GM23338 (cell line): ENCODE data around the gene STARD8. TPM values are rescaled to one million over a fixed set of nuclear protein-coding genes. Genes with fewer than 3 reads are reported as not detected.

Experiments used
- ATAC-seq: fragments of 200-7000 bp; cut with Tn5 transposase; 3 replicates; pipeline ENCODE4 v1.9.1; 2020
- DNase-seq: peaks from one replicate; pipeline ENCODE4 v3.0.0-alpha.2; 2015; ENCODE audit warnings: low spot score
- H2AFZ ChIP-seq: fragments of 200-600 bp; sonication (generic); 2 replicates; pipeline ENCODE4 v1.8.0; 2016; ENCODE audit warnings: antibody characterized with exemption, mild to moderate bottlenecking, moderate library complexity
- H3F3A ChIP-seq: fragments of 200-600 bp; sonication (generic); replicated peaks from 2 replicates; pipeline ENCODE4 v1.8.0; 2017; ENCODE audit warnings: antibody characterized with exemption, mixed run types, low read depth
- H3K27ac ChIP-seq: fragments of 200-600 bp; sonication (generic); 2 replicates; pipeline ENCODE4 v1.6.1; 2016; ENCODE audit warnings: low read depth
- H3K27me3 ChIP-seq: fragments of 200-600 bp; sonication (generic); 2 replicates; pipeline ENCODE4 v1.8.0; 2016; ENCODE audit warnings: mild to moderate bottlenecking, mixed run types, moderate library complexity; ENCODE audit not compliant: insufficient read depth
- H3K36me3 ChIP-seq: fragments of 200-600 bp; sonication (generic); 2 replicates; pipeline ENCODE4 v1.8.0; 2016; ENCODE audit warnings: mild to moderate bottlenecking; ENCODE audit not compliant: insufficient read depth
- H3K4me1 ChIP-seq: fragments of 200-600 bp; sonication (generic); 2 replicates; pipeline ENCODE4 v1.8.0; 2016; ENCODE audit warnings: mild to moderate bottlenecking, moderate library complexity; ENCODE audit not compliant: insufficient read depth
- H3K4me2 ChIP-seq: fragments of 200-600 bp; sonication (generic); 2 replicates; pipeline ENCODE4 v1.7.1; 2017; ENCODE audit warnings: mixed run types
- H3K4me3 ChIP-seq: fragments of 200-600 bp; sonication (generic); 2 replicates; pipeline ENCODE4 v1.6.1; 2016; ENCODE audit warnings: mixed run types
- H3K79me2 ChIP-seq: fragments of 200-600 bp; sonication (generic); replicated peaks from 2 replicates; pipeline ENCODE4 v1.8.0; 2017; ENCODE audit warnings: mild to moderate bottlenecking; ENCODE audit not compliant: insufficient read depth
- H3K9me2 ChIP-seq: fragments of 200-600 bp; sonication (generic); 2 replicates; pipeline ENCODE4 v1.8.0; 2017; ENCODE audit not compliant: insufficient read depth
- H4K20me1 ChIP-seq: fragments of 200-600 bp; sonication (generic); replicated peaks from 2 replicates; pipeline ENCODE4 v1.8.0; 2017; ENCODE audit warnings: mild to moderate bottlenecking; ENCODE audit not compliant: insufficient read depth
- H3K27ac Mint-ChIP-seq: 2 replicates; pipeline ENCODE4 v1.8.0; 2020; ENCODE audit warnings: inconsistent platforms, mild to moderate bottlenecking, moderate library complexity, mixed read lengths
- H3K27me3 Mint-ChIP-seq: 3 replicates; pipeline ENCODE4 v1.8.0; 2022; ENCODE audit warnings: low read depth, mild to moderate bottlenecking, moderate library complexity, mixed read lengths, inconsistent platforms; ENCODE audit not compliant: insufficient read depth, poor library complexity
- H3K36me3 Mint-ChIP-seq: 3 replicates; pipeline ENCODE4 v1.8.0; 2021; ENCODE audit warnings: low read depth, mild to moderate bottlenecking, inconsistent platforms, moderate library complexity, mixed read lengths
- H3K4me1 Mint-ChIP-seq: 3 replicates; pipeline ENCODE4 v1.8.0; 2020; ENCODE audit warnings: mild to moderate bottlenecking, inconsistent platforms, mixed read lengths
- H3K4me3 Mint-ChIP-seq: 3 replicates; pipeline ENCODE4 v1.8.0; 2021; ENCODE audit warnings: moderate library complexity, mild to moderate bottlenecking, inconsistent platforms, mixed read lengths
- H3K9me3 Mint-ChIP-seq: 3 replicates; pipeline ENCODE4 v1.8.0; 2020; ENCODE audit warnings: moderate library complexity, mild to moderate bottlenecking, inconsistent platforms, mixed read lengths
- CREB1 ChIP-seq: fragments of 250-450 bp; sonication (Bioruptor Pico); IDR thresholded peaks from 2 replicates; pipeline ENCODE4 v1.5.0; 2020; ENCODE audit warnings: low read depth, mild to moderate bottlenecking, moderate library complexity
- EZH2 ChIP-seq: fragments of 200-600 bp; sonication (generic); IDR thresholded peaks from one replicate; pipeline ENCODE4 v1.8.0; 2017; ENCODE audit warnings: antibody characterized with exemption, mild to moderate bottlenecking, low read depth; ENCODE audit not compliant: unreplicated experiment
- EZH2phosphoT487 ChIP-seq: fragments of 200-600 bp; sonication (generic); IDR thresholded peaks from one replicate; pipeline ENCODE4 v1.8.1; 2018; ENCODE audit warnings: antibody characterized with exemption; ENCODE audit not compliant: unreplicated experiment
- JUNB ChIP-seq: IDR thresholded peaks from one replicate; pipeline ENCODE4 v1.6.1; 2016; ENCODE audit warnings: antibody characterized with exemption; ENCODE audit not compliant: unreplicated experiment
- NANOG ChIP-seq: IDR thresholded peaks from 2 replicates; pipeline ENCODE4 v1.6.1; 2016; ENCODE audit warnings: antibody characterized with exemption, borderline replicate concordance
- POLR2AphosphoS5 ChIP-seq: IDR thresholded peaks from 2 replicates; pipeline ENCODE4 v1.6.1; 2016; ENCODE audit warnings: antibody characterized with exemption, low read depth
- STAT1 ChIP-seq: IDR thresholded peaks from one replicate; pipeline ENCODE4 v1.6.1; 2016; ENCODE audit warnings: antibody characterized with exemption; ENCODE audit not compliant: unreplicated experiment
- ZNF114 ChIP-seq: fragments of 250-450 bp; sonication (Bioruptor Pico); IDR thresholded peaks from 2 replicates; pipeline ENCODE4 v1.5.0; 2020; ENCODE audit warnings: mild to moderate bottlenecking, moderate library complexity
- ZNF331 ChIP-seq: fragments of 250-450 bp; sonication (Bioruptor Pico); IDR thresholded peaks from 2 replicates; pipeline ENCODE4 v1.5.0; 2020; ENCODE audit warnings: low read depth, mild to moderate bottlenecking, moderate library complexity
- polyA plus RNA-seq: library from polyadenylated mRNA; unstranded; fragments of >200 nt; fragmentation: Nextera tagmentation; extraction: Ambion mirVana; gene quantifications from 2 replicates; pipeline ENCODE4 v1.2.1, GENCODE V29; 2016
- total RNA-seq: library from RNA; depleted of rRNA; stranded (reverse); fragments of >200 nt; shearing (Covaris generic); gene quantifications from 2 replicates; pipeline ENCODE4 v1.2.3, GENCODE V29; 2014
- TF ChIP-seq, protein P1 (sequence below): fragments of 250-450 bp; sonication (Bioruptor Pico); IDR thresholded peaks from 2 replicates; pipeline ENCODE4 v1.5.0; 2020; ENCODE audit warnings: mild to moderate bottlenecking, moderate library complexity
- TF ChIP-seq, protein P2 (sequence below), 2 experiments: fragments of 200-600 bp in 1 of 2; sonication (generic) in 1 of 2; conservative IDR thresholded peaks; 2 replicates each; pipeline versions ENCODE4 v1.5.1 to v1.6.1; 2016 to 2017; ENCODE audit warnings: antibody characterized with exemption in 2 of 2, low read depth in 2 of 2, mild to moderate bottlenecking in 2 of 2, moderate library complexity in 1 of 2
- TF ChIP-seq, protein P3 (sequence below): IDR thresholded peaks from 2 replicates; pipeline ENCODE4 v1.6.1; 2016; ENCODE audit warnings: antibody characterized with exemption
- TF ChIP-seq, protein P4 (sequence below): IDR thresholded peaks from one replicate; pipeline ENCODE4 v1.6.1; 2018; ENCODE audit warnings: antibody characterized with exemption; ENCODE audit not compliant: unreplicated experiment

The STARD8 gene
- total and polyA plus RNA-seq, 2 experiments from 2014 or later = 0.74 to 5.6 TPM

DNA sequence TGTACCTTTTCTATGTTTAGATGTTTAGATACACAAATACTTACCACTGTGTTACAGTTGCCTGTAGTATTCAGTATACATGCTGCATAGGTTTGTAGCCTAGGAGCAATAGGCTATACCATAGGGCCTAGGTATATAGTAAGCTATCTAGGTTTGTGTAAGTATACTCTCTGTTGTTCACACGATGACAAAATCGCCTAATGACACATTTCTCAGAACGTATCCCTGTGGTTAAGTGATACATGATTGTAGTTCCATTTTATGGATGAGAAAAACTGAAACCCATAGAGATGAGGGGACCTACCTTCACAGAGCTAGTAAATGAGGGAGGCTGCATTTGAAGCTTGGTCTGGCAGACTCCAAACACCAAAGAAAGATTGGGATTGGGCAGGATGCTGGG lies 102.0 kb downstream of the STARD8 start:
- TF ChIP-seq ZNF114 (CRISPR knock-in tag) (no peak), EZH2phosphoT487 (no peak), NANOG (no peak), JUNB (no peak), EZH2 (no peak), STAT1 (no peak), POLR2AphosphoS5 (no peak), CREB1 (CRISPR knock-in tag) (no peak), ZNF331 (CRISPR knock-in tag) (no peak)
- TF ChIP-seq, protein P1, sequence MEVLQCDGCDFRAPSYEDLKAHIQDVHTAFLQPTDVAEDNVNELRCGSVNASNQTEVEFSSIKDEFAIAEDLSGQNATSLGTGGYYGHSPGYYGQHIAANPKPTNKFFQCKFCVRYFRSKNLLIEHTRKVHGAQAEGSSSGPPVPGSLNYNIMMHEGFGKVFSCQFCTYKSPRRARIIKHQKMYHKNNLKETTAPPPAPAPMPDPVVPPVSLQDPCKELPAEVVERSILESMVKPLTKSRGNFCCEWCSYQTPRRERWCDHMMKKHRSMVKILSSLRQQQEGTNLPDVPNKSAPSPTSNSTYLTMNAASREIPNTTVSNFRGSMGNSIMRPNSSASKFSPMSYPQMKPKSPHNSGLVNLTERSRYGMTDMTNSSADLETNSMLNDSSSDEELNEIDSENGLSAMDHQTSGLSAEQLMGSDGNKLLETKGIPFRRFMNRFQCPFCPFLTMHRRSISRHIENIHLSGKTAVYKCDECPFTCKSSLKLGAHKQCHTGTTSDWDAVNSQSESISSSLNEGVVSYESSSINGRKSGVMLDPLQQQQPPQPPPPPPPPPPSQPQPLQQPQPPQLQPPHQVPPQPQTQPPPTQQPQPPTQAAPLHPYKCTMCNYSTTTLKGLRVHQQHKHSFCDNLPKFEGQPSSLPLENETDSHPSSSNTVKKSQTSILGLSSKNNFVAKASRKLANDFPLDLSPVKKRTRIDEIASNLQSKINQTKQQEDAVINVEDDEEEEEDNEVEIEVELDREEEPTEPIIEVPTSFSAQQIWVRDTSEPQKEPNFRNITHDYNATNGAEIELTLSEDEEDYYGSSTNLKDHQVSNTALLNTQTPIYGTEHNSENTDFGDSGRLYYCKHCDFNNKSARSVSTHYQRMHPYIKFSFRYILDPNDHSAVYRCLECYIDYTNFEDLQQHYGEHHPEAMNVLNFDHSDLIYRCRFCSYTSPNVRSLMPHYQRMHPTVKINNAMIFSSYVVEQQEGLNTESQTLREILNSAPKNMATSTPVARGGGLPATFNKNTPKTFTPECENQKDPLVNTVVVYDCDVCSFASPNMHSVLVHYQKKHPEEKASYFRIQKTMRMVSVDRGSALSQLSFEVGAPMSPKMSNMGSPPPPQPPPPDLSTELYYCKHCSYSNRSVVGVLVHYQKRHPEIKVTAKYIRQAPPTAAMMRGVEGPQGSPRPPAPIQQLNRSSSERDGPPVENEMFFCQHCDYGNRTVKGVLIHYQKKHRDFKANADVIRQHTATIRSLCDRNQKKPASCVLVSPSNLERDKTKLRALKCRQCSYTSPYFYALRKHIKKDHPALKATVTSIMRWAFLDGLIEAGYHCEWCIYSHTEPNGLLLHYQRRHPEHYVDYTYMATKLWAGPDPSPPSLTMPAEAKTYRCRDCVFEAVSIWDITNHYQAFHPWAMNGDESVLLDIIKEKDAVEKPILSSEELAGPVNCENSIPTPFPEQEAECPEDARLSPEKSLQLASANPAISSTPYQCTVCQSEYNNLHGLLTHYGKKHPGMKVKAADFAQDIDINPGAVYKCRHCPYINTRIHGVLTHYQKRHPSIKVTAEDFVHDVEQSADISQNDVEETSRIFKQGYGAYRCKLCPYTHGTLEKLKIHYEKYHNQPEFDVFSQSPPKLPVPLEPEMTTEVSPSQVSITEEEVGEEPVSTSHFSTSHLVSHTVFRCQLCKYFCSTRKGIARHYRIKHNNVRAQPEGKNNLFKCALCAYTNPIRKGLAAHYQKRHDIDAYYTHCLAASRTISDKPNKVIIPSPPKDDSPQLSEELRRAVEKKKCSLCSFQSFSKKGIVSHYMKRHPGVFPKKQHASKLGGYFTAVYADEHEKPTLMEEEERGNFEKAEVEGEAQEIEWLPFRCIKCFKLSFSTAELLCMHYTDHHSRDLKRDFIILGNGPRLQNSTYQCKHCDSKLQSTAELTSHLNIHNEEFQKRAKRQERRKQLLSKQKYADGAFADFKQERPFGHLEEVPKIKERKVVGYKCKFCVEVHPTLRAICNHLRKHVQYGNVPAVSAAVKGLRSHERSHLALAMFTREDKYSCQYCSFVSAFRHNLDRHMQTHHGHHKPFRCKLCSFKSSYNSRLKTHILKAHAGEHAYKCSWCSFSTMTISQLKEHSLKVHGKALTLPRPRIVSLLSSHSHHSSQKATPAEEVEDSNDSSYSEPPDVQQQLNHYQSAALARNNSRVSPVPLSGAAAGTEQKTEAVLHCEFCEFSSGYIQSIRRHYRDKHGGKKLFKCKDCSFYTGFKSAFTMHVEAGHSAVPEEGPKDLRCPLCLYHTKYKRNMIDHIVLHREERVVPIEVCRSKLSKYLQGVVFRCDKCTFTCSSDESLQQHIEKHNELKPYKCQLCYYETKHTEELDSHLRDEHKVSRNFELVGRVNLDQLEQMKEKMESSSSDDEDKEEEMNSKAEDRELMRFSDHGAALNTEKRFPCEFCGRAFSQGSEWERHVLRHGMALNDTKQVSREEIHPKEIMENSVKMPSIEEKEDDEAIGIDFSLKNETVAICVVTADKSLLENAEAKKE (CRISPR knock-in tag) = no peak
- TF ChIP-seq, protein P2, sequence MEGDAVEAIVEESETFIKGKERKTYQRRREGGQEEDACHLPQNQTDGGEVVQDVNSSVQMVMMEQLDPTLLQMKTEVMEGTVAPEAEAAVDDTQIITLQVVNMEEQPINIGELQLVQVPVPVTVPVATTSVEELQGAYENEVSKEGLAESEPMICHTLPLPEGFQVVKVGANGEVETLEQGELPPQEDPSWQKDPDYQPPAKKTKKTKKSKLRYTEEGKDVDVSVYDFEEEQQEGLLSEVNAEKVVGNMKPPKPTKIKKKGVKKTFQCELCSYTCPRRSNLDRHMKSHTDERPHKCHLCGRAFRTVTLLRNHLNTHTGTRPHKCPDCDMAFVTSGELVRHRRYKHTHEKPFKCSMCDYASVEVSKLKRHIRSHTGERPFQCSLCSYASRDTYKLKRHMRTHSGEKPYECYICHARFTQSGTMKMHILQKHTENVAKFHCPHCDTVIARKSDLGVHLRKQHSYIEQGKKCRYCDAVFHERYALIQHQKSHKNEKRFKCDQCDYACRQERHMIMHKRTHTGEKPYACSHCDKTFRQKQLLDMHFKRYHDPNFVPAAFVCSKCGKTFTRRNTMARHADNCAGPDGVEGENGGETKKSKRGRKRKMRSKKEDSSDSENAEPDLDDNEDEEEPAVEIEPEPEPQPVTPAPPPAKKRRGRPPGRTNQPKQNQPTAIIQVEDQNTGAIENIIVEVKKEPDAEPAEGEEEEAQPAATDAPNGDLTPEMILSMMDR (conservative IDR thresholded peaks at IDR 0.05; ENCODE audit: low read depth in 2 of 2) = no peak
- TF ChIP-seq, protein P3, sequence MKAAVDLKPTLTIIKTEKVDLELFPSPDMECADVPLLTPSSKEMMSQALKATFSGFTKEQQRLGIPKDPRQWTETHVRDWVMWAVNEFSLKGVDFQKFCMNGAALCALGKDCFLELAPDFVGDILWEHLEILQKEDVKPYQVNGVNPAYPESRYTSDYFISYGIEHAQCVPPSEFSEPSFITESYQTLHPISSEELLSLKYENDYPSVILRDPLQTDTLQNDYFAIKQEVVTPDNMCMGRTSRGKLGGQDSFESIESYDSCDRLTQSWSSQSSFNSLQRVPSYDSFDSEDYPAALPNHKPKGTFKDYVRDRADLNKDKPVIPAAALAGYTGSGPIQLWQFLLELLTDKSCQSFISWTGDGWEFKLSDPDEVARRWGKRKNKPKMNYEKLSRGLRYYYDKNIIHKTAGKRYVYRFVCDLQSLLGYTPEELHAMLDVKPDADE = no peak
- TF ChIP-seq, protein P4, sequence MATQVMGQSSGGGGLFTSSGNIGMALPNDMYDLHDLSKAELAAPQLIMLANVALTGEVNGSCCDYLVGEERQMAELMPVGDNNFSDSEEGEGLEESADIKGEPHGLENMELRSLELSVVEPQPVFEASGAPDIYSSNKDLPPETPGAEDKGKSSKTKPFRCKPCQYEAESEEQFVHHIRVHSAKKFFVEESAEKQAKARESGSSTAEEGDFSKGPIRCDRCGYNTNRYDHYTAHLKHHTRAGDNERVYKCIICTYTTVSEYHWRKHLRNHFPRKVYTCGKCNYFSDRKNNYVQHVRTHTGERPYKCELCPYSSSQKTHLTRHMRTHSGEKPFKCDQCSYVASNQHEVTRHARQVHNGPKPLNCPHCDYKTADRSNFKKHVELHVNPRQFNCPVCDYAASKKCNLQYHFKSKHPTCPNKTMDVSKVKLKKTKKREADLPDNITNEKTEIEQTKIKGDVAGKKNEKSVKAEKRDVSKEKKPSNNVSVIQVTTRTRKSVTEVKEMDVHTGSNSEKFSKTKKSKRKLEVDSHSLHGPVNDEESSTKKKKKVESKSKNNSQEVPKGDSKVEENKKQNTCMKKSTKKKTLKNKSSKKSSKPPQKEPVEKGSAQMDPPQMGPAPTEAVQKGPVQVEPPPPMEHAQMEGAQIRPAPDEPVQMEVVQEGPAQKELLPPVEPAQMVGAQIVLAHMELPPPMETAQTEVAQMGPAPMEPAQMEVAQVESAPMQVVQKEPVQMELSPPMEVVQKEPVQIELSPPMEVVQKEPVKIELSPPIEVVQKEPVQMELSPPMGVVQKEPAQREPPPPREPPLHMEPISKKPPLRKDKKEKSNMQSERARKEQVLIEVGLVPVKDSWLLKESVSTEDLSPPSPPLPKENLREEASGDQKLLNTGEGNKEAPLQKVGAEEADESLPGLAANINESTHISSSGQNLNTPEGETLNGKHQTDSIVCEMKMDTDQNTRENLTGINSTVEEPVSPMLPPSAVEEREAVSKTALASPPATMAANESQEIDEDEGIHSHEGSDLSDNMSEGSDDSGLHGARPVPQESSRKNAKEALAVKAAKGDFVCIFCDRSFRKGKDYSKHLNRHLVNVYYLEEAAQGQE = no peak
- Mint-ChIP-seq H3K4me1 (no peaks in the 10 kb centered on the region; the same call in 2 of the 3 replicates), H3K4me3 (no peak overlapping the region)

More for the DNA sequence above, 102.0 kb downstream of the STARD8 start:
- Histone ChIP-seq H3K4me3 (no peak overlapping the region), H3K4me1 (no peaks in the 10 kb centered on the region), H3K79me2 (no peaks in the 10 kb centered on the region), H2AFZ (no peak overlapping the region), H3K36me3 (no peaks in the 10 kb centered on the region), H4K20me1 (no peaks in the 10 kb centered on the region), H3K9me2 (no peaks in the 10 kb centered on the region), H3F3A (no peaks in the 10 kb centered on the region), H3K27me3 (no peaks in the 10 kb centered on the region), H3K4me2 (no peak overlapping the region), H3K27ac (no peak overlapping the region)
- Mint-ChIP-seq H3K27ac (no peak overlapping the region), H3K9me3 (peaks cover 6% of the 10 kb centered on the region; the same call in 1 of the 3 replicates), H3K36me3 (no peaks in the 10 kb centered on the region), H3K27me3 (peaks cover 6% of the 10 kb centered on the region)
- ATAC-seq = no peak
- DNase-seq = no peak
